ENCODE results near the gene ATAD1. TPM values are rescaled to one million over a fixed set of nuclear protein-coding genes. Genes with fewer than 3 reads are reported as not detected.

The ATAD1 gene
- total and polyA plus RNA-seq, 7 donors, result 6.9 to 45.3 (median 28.0) TPM

GRCh38 chr10:87842776-87843497, 24.9 kb upstream of the ATAD1 start:
- no peak overlapping the region for H3K27ac ChIP-seq
- no peaks in the 10 kb centered on the region for H3K27me3 ChIP-seq
- no peak overlapping the region for H3K4me3 ChIP-seq
- H3K4me1 ChIP-seq, result no peaks in the 10 kb centered on the region
- no peak for TF ChIP-seq CTCF (IDR thresholded peaks at IDR 0.05)
- DNase-seq, result no peak
- no peaks in the 10 kb centered on the region for H3K36me3 ChIP-seq
- intact Hi-C loops (cut with DNase I), result no loop called here
- no peaks in the 10 kb centered on the region for H3K9me3 ChIP-seq

GRCh38 chr10:87842220-87842641, 24.2 kb upstream of the ATAD1 start:
- Histone ChIP-seq H3K36me3 (no peaks in the 10 kb centered on the region), H3K9me3 (no peaks in the 10 kb centered on the region), H3K27me3 (no peaks in the 10 kb centered on the region), H3K27ac (no peak overlapping the region), H3K4me1 (no peaks in the 10 kb centered on the region), H3K4me3 (no peak overlapping the region)
- intact Hi-C loops (cut with DNase I), result no loop called here
- no peak for TF ChIP-seq POLR2AphosphoS5 (IDR thresholded peaks at IDR 0.05)
- no peak for TF ChIP-seq EP300 (IDR thresholded peaks at IDR 0.05)
- TF ChIP-seq POLR2A (IDR thresholded peaks at IDR 0.05), result no peak
- 17 to 67% methylated on average over 1 of the region's 1 CpG for WGBS, 2 donors
- DNase-seq, result no peak

- Histone ChIP-seq H3K4me3 (no peak overlapping the region), H3K27ac (no peak overlapping the region), H3K36me3 (no peaks in the 10 kb centered on the region), H3K4me1 (no peaks in the 10 kb centered on the region), H3K27me3 (no peaks in the 10 kb centered on the region), H3K9me3 (no peaks in the 10 kb centered on the region)
- no peak for TF ChIP-seq CTCF (IDR thresholded peaks at IDR 0.05)
- TF ChIP-seq POLR2A (IDR thresholded peaks at IDR 0.05), result no peak
- no peak for TF ChIP-seq EP300 (IDR thresholded peaks at IDR 0.05)
- no peak for TF ChIP-seq POLR2AphosphoS5 (IDR thresholded peaks at IDR 0.05)
- WGBS, 2 donors, result 79 to 93% methylated on average over 3 of the region's 3 CpGs
- DNase-seq, result no peak
- intact Hi-C loops (cut with DNase I), result no loop called here
Measured at GRCh38 chr10:87841186-87841585, 23.2 kb upstream of the ATAD1 start.

- intact Hi-C loops (cut with DNase I), result no loop called here
- Histone ChIP-seq H3K4me1 (no peaks in the 10 kb centered on the region), H3K9me3 (no peaks in the 10 kb centered on the region), H3K27ac (no peak overlapping the region), H3K36me3 (no peaks in the 10 kb centered on the region), H3K27me3 (no peaks in the 10 kb centered on the region), H3K4me3 (no peak overlapping the region)
- 90 to 93% methylated on average over 2 of the region's 2 CpGs for WGBS, 2 donors
- TF ChIP-seq CTCF (IDR thresholded peaks at IDR 0.05) (no peak), EP300 (IDR thresholded peaks at IDR 0.05) (no peak), POLR2A (IDR thresholded peaks at IDR 0.05) (no peak), POLR2AphosphoS5 (IDR thresholded peaks at IDR 0.05) (no peak)
- no peak for DNase-seq
Measured at GRCh38 chr10:87838650-87839049, 20.6 kb upstream of the ATAD1 start.

GRCh38 chr10:87837445-87837844, 19.4 kb upstream of the ATAD1 start:
- no peaks in the 10 kb centered on the region for H3K36me3 ChIP-seq
- no peaks in the 10 kb centered on the region for H3K4me1 ChIP-seq
- no peaks in the 10 kb centered on the region for H3K27me3 ChIP-seq
- DNase-seq, result no peak
- no peaks in the 10 kb centered on the region for H3K9me3 ChIP-seq
- H3K4me3 ChIP-seq, result no peak overlapping the region
- no peak for TF ChIP-seq POLR2AphosphoS5 (IDR thresholded peaks at IDR 0.05)
- TF ChIP-seq CTCF (IDR thresholded peaks at IDR 0.05), result no peak
- TF ChIP-seq EP300 (IDR thresholded peaks at IDR 0.05), result no peak
- no peak for TF ChIP-seq POLR2A (IDR thresholded peaks at IDR 0.05)
- intact Hi-C loops (cut with DNase I), result no loop called here
- H3K27ac ChIP-seq, result no peak overlapping the region

All from sigmoid colon (tissue), 7 donors.